Stimulated activated CD4-positive, alpha-beta T cell treated with anti-CD3 and anti-CD28 coated beads, TNF-alpha, amount 100 ng/mL, for 1 hour (primary cell): ENCODE results near the gene SPINK4.

Experiments used
- DNase-seq, 3 donors: peaks; one replicate each; pipeline ENCODE4 v3.0.0-alpha.2; 2020; ENCODE audit warnings: low read depth in 3 of 3, low spot score in 1 of 3

SPINK4 gene, protein sequence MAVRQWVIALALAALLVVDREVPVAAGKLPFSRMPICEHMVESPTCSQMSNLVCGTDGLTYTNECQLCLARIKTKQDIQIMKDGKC

DNA sequence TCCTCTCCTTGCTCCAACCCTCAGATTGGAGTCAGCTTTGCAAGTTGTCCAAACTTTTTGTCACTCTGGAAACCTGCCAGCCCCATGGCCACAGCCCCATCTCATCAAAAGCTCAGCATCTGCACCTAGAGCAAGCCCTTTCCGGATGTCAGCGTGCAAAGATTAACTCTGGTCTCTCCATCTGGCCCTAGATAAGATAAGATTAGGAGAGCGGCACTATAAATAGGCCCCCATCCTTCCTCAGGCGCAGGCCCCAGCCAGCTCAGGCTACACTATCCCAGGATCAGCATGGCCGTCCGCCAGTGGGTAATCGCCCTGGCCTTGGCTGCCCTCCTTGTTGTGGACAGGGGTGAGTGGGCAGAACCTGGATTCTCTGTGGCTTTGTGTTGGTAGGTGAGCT lies at the start of gene SPINK4:
Gene SPINK4, plus strand, starts transcription at position 247 of the 400 bp plus-strand sequence. Its CDS starts 42 bp downstream, at position 289.
- DNase-seq = no peak

DNA sequence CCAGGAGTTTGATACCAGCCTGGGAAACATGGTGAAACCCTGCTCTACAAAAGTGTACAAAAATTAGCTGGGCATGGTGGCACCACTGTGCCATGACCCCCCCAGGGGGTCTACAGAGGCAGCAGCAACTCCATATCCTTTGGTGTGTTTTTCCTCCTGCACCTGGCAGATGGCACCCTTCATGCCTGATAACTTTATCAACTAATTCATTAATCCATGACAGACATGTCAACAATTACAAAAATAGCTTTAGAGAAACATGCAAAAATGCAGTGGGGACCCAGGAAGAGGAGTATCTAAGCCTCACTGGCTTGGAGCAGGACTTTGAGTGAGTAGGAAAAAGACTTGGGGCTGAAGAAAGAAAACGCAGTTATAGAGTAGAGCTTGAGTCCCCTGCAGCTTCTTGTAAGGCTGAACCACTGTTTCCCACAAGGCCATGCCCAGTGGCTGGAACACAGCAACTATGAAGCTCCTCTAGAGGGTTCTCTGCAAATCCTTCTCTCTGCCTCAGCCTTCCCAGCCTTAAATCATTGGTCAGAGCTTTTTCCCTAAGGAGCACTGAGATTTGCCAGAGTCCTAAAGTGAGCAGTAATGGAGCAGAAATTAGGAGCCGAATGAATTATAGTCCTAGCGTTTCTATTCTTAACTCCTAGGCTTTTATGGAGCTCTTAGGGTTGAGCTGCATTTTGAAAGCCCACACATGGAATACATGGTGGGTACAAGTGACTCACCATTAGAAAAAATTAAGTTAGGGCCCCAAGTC lies 47.3 kb upstream of the SPINK4 start:
- no peak for DNase-seq

DNA sequence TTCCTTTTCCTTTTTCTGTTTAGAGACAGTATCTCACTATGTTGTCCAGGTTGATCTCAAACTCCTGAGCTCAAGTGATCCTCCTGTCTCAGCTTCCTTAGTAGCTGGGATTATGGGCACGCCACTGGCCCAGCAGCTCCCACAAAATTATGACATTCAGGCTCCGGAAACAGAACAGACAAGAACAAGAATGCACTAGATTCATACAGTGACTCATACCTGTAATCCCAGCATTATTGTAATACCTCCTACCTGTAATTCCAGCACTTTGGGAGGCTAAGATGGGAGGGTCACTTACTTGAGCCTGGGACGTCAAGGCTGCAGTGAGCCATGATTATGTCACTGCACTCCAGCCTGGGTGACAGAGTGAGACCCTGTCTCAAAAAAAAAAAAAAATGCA lies 46.1 kb upstream of the SPINK4 start:
- DNase-seq = no peak

DNA sequence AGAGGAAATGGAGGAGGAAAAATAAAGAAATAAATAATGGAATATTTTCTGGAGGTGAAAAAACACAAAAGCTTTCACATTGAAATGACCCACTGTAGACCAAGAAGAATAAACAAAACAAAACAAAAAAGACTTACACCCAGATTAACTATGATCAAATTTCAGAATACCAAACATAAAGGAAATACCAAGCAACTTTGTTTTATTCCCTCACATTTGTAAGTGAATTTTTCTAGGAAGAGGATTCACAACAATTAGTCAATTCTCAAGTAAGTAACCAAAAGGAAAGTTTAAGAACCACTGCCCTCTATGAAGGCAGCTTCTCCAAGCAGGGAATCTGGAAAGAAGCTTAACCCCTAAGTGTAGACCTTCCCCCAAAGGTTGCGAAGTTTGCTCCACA lies 43.2 kb upstream of the SPINK4 start:
- DNase-seq = no peak

DNA sequence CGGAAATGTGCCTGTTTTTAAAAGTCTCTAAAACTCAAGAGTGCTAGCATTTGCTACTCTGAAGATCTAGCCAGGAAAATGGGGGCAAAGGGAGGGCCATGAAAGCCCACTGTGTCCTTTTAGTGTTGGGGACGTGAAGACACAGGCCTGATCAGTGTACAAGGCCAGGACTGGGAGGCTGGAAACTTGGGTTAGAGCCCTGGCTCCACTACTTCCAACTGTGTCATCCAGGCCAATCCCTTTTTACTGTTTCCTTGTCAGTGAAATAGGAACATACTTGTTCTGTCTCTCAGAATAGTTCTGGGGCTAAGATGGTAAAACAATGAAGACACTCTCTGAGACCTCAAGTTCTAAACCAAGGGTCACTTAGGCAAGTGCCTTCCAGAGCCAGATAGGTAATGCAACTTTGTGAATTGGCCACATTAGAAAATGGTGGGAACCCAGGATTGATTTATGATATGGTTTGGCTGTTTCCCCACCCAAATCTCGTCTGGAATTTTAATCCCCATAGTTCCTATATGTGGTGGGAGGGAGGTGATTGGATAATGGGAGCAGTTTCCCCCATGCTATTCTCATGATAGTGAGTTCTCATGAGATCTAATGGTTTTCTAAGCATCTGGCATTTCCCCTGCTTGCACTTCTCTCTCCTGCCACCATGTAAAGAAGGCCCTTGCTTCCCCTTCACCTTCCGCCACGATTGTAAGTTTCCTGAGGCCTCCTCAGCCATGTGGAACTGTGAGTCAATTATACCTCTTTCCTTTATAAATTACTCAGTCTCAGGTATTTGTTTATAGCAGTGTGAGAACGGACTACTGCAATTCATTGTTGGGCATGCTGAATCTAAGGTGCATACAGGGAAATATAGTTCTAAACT lies 42.5 kb upstream of the SPINK4 start:
- DNase-seq = no peak

DNA sequence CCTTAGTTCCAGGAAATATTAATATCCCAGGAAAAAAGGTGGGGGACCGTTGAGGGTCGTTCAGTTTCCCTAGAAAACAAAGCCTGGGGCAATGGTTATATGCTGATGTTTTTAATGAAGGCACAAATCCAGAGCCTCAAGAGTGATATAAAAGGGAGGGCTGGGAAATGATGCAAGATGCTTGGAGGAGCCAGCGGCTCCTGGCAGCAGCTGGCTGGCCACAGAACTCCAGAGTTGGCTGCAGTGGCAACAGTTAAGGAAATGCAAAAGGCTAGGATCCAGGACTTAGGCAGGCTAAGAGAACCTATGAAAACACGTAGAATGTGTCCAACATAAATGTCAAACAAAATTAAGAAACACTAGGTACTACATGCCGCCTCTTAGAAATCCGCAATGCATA lies 41.8 kb upstream of the SPINK4 start:
- DNase-seq = no peak

DNA sequence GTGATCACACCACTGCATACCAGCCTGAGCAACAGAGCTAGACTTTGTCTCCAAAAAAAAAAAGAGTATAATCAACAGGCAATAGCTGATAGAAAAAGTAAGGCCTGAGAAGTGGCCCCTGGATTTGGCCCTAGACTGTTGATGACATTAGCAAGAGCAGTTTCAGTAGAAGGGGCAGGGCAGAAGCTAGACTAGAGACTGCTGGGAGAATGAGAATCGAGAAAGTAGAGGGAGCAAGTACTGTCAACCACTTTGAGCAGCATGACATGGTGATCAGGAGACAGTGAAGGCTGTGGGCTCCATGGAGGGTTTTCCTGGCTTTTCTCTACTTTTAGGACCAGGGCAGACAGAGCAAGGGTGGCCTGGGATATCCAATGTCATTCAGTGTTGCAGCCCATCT lies 37.9 kb upstream of the SPINK4 start:
- DNase-seq = no peak

DNA sequence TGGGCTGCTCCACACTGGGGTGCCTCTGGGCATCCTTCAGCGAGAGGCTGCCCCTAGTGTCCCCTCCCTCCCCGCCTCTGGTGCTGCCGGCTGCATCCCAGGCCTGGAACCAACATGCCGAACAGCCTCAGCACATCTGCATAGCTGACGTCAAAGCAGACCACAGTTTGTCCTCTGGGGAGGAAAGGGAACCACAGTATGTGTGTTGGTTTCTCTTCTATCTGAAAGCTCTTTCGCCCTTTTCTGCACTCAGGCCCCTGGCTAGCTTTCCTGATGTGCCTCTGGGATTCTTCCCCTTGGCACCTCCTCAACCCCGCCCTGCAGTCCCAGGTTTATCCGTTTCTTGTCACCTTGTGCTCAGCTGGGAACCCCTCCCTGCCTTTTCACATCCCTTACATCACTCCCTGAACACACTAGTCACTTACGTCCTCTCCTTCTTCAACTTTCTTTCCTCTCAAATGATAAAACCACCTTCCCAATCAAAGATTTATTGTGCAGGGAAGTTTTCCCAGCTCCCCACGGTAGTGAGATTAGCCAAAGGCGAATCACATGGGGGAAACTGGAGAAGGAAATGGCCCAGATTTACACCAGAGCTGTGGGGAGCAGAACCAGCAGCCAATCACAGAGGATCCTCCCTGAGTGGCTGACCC lies 37.3 kb upstream of the SPINK4 start:
- no peak for DNase-seq

DNA sequence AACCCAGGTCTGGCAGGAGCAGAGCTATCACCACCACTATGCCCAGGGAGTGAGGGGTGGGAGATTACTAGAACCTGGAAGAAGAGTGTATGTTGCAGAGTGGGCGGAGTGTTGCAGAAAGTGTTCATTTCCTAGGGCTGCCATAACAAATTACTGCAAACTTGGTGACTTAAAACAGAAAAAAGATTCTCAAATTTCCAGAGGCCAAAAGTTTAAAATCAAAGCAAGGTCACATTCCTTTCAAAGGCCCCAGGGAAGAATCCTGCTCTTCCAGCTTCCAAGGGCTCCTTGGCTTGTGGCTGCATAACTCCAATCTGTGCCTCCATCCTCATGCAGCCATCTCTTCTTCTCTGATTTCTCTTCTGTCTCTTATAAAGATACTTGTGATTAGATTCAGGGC lies 30.6 kb upstream of the SPINK4 start:
- no peak for DNase-seq

DNA sequence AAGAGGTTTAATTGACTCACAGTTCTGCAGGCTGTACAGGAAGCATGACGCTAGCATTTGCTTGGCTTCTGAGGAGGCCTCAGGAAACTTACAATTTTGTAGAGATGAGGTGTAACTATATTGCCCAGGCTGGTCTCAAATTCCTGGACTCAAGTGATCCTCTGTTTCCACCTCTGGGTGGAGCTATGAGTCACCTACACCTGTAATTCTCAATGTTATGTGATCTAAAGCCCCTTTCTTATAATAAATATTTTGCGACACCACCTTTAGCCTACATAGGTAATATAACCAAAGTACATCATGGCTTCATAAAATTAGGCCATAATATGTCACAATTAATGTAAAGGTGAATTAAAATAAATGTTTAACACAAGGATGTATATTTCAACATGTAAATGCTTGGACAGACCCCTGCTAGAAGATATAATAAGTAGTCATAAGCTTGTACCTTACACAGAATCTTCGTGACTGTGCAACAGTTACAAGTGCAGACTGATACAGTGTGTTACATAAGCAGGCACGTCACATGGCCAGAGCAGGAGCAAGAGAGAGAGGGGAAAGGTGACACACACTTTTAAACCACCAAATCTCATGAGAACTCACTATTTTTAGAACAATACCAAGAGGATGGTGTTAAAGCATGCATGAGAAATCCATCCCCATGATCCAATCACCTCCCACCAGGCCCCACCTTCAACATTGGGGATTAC lies 29.8 kb upstream of the SPINK4 start:
- DNase-seq = no peak

DNA sequence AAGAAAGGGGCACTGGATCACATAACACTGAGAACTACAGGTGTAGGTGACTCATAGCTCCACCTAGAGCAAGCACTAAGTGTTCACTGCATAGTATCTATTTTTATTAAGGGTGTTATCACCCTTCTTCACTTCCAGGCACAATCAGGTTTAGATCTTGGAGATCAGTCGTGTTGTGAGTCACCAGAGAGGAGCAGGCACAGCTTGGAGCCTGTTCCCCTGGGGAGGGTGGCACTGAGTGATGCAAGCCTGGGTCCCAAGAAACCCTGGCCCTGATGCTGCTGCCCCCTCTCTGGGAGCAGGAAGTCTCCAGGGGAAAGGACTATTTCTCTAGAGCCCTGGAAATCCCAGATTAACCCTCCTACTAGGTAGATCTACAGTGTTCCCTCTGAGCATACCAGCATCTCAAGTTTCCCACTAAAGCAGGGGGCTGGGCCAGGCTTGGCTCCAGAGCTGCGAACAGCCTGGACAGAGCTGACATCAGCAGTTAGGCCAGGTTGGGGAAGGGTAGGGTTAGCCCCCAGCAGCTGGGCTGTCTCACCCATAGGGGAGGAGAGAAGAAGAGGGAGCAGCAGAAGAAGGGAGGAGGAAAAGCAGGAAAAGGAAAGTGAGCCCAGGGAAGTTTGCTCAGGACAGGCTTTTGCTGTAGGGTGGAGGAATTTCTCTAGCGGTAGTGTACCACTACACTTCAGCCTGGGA lies 28.1 kb upstream of the SPINK4 start:
- DNase-seq = no peak

DNA sequence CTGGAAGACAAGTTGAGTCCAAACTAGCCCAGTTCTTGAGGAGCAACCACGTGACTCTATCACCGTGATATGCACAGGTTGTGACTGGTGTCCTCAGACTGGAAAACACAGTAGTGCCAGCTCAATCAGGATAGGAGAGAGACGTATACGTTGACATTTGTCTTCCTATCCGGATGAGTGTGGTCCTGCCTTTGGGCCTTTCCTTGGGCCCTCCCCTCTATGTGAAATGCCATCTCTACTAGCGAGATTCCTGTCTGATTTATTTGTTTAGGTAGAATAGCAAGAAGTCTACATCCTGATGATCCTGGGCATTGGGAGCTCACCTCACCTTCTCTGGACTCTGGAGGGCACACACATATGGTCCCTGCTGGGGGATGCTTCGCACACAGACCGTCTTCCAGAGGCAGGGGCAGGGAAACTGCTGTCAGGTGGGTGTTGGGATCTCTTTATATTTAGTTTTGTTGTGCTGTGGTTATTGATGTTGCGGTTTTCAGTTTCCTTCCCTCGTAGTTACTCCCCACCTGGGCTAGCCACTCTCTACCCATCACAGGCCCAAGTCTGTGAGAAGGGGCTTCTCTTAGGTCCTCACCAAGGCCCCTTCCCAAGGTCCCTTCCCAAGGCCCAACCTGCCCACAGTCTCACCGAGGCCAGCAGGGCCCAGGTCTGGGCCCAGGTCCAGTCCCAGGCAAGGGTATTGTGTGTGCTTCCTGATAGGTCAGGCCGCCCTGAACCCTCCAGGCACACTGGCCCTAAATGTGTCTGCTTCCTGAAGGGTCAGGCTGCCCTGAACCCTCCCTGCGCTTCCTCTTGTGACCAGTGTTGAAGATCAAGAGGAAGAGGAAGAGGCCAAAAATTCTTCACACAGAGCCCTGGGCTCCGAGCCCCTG lies 19.0 kb upstream of the SPINK4 start:
- DNase-seq = no peak

DNA sequence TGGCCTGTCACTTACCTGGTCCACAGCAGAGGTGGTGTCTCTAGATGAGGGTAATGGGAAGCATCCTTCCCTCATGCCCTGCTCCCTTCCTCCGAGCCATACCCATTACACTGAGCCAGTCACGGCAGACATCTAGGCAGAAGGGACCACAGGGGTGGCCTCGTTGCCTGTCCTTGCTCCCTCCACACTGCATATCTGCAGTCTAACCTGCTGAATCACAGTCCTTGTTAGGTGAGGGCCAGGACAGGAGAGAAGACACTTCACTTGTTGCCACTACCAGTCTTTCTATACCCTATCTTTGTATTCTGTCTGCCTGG lies 18.4 kb upstream of the SPINK4 start:
- no peak for DNase-seq

DNA sequence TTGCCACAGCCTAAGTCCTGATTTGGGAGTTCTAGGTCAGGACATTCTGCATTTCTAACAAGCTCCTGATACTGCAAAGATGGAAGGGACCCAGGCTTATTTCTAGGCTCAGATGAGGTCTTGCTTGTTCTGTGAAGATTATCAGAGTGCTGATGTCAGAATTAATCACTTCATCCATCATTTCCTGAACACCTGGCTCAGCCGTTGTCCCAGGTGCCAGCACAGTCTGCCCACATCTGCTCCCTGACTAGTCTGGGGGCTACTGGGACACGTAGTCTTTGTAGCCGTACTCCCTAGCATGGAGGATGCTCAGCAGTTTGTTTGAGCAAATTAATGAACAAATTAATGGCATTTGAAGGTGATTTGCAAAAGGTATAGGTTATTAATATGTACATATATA lies 17.9 kb upstream of the SPINK4 start:
- no peak for DNase-seq

DNA sequence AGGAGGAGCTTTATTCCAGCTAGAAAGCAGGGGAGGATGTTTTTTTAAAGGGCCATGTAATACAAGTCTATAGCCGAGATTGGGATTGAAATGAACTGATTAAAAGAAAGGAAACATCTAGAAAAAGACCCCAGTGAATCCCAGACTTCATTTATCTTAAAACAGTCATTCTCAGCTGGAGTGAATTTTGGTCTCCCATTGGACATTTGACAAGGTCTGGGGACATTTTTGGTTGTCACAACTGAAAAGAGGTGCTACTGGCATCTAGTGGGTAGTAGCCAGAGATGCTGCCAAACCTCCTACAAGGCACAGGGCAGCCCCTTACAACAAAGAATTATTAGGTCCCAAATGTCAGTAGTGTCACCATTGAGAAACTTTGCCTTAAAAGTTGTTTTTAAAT lies 16.3 kb upstream of the SPINK4 start:
- no peak for DNase-seq

DNA sequence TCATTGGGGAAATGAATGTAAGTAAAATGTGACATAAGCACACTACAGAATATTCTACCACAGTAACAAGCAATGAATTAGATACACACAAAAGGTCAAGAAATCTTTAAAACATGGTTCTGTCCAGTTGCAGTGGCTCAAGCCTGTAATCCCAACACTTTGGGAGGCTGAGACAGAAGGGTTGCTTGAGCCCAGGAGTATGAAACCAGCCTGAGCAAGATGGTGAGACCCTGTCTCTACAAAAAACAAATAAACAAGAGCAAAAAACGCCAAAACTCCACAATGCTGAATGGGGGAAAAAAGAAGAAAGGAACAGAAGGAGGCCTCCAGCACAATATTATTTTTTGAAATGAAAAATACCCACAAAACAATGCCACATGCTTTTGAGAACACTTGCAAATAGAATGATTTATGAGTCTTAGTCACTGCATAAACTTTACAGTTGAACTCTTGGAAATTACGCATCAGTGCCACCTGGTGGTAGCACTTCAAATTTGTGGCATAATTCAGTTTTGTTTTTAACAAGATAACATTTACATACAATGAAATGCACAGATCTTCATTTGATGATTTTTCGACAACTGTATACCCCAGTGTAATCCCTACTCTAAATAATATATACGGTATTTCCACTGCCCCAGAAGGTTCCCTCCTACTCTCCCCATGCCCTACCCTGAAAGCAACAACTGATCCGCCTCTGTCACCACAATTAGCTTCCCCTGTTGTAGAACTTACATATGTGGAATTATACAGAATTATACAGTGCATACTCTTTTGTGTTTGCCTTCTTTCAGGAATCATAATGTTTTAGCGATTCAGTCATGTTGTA lies 14.4 kb upstream of the SPINK4 start:
- peak; percentile 27 to 41 (median 41) for DNase-seq

DNA sequence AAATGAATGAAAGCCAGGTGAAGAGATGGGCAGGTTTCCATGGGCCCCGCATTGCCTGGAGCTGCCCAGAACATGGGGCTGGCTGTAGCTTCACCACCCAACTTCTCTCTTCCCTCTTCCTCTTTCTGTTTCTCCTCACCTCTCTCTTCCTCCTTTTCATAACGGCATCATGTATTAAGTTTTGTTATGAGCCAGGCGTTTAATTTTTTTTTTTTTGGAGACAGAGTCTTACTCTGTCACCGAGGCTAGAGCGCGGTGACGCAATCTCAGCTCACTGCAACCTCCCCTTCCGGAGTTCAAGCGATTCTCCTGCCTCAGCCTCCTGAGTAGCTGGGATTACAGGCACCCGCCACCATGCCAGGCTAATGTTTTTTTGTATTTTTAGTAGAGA lies 13.0 kb upstream of the SPINK4 start:
- DNase-seq = no peak

DNA sequence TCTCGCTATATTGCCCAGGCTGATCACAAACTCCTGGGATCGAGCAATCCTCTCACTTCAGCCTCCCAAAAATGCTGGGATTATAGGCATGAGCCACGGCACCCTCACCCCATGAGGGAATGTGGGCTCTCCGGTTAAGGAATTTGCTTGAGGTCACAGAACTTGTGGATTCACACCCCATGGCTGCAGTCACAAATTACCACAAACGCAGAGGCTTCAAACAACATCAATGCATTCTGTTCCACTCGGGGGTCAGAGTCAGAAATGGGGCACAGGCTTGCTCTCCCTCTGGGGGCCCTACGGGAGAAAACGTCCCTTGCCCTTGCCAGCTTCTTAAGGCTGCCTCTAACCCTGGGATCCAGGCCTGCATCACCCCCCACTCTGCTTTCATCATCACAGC lies 12.2 kb upstream of the SPINK4 start:
- DNase-seq = no peak

DNA sequence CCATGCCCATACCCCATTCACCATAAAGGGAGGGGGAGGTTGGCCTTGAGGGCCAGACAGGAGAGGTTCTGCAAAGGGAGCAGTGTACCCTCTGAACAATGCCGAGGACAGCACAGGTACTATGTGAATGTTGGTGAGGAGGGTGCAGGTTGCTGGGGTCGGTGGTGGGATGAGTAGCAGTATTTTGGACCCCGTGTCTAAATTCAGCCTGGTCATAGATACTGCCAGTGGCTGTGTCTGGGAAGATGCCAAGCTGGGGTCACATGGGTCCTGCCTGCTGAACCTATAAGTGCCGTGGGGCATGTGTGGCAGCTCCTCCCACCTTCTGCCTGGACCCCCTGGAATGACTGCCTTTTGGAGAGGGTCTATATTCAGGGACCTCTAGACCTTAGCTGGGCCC lies 11.4 kb upstream of the SPINK4 start:
- DNase-seq = no peak
